GM12878 (cell line): Measurements from ENCODE around the gene SECISBP2. TPM values are rescaled to one million over a fixed set of nuclear protein-coding genes. Genes with fewer than 3 reads are reported as not detected.

Experiments used
- ATAC-seq: fragments of 200-7000 bp; cut with Tn5 transposase; 3 replicates; pipeline ENCODE4 v1.9.1; 2020; ENCODE audit warnings: mild to moderate bottlenecking, moderate library complexity
- BruUV-seq: library from RNA; stranded (reverse); fragments of 400-500 nt; replicated peaks from 2 replicates; lab custom pipeline; 2021; lab: Mats Ljungman, UMichigan
- CTCF ChIA-PET: fragments of 300-600 bp; sonication (Branson Sonifier 250); formaldehyde crosslinking; extraction: SDS; loops from one replicate; lab custom pipeline; 2021; ENCODE audit warnings: inconsistent platforms; lab: Yijun Ruan, JAX
- POLR2A ChIA-PET: fragments of 350-600 bp; formaldehyde crosslinking; extraction: SDS; loops from one replicate; lab custom pipeline; 2021; ENCODE audit warnings: inconsistent platforms; lab: Charles Lee
- RAD21 ChIA-PET: fragments of 300-600 bp; sonication (Branson Sonifier 250); formaldehyde crosslinking; loops from one replicate; lab custom pipeline; 2023; ENCODE audit warnings: antibody characterized with exemption; ENCODE audit not compliant: unreplicated experiment; lab: Charles Lee
- SMC1A ChIA-PET: fragments of 300-600 bp; sonication (Branson Sonifier 250); formaldehyde crosslinking; loops from one replicate; lab custom pipeline; 2023; ENCODE audit not compliant: unreplicated experiment, uncharacterized antibody; lab: Charles Lee
- DNase-seq: peaks from one replicate; pipeline ENCODE4 v3.0.0-alpha.2; 2011; ENCODE audit warnings: low read depth, low spot score
- FAIRE-seq: peaks from 3 replicates; lab custom pipeline; 2011; peaks lifted over from hg19 to GRCh38; lab: Jason Lieb, UNC
- H2AFZ ChIP-seq: 2 replicates; pipeline ENCODE4 v1.6.0; 2011; ENCODE audit warnings: low read depth, low read length, control low read depth; ENCODE audit not compliant: control insufficient read depth
- H3K27ac ChIP-seq: 2 replicates; pipeline ENCODE4 v1.5.1; 2011; ENCODE audit warnings: control low read depth; ENCODE audit not compliant: control insufficient read depth, insufficient read depth
- H3K27me3 ChIP-seq, 2 experiments: replicated peaks in 1 of 2; 2 replicates each; pipeline versions ENCODE4 v1.6.0 to v1.6.1; 2011; ENCODE audit warnings: low read length in 1 of 2; ENCODE audit not compliant: control insufficient read depth in 2 of 2, insufficient read depth in 2 of 2
- H3K36me3 ChIP-seq, 2 experiments: 2 replicates each; pipeline ENCODE4 v1.5.1; 2011; ENCODE audit warnings: low read length in 1 of 2; ENCODE audit not compliant: control insufficient read depth in 2 of 2, insufficient read depth in 2 of 2
- H3K4me1 ChIP-seq: 2 replicates; pipeline ENCODE4 v1.6.1; 2011; ENCODE audit warnings: mild to moderate bottlenecking, low read length, moderate library complexity, mixed read lengths; ENCODE audit not compliant: control insufficient read depth, insufficient read depth
- H3K4me2 ChIP-seq: 2 replicates; pipeline ENCODE4 v1.6.0; 2011; ENCODE audit warnings: control low read depth; ENCODE audit not compliant: control insufficient read depth, insufficient read depth
- H3K4me3 ChIP-seq: fragments of 200-600 bp; sonication (generic); 2 replicates; pipeline ENCODE4 v1.5.1; 2016
- H3K79me2 ChIP-seq: 2 replicates; pipeline ENCODE4 v1.6.0; 2011; ENCODE audit warnings: low read length; ENCODE audit not compliant: control insufficient read depth, insufficient read depth
- H3K9ac ChIP-seq: 2 replicates; pipeline ENCODE4 v1.8.0; 2011; ENCODE audit warnings: low read length, control low read depth, mixed read lengths; ENCODE audit not compliant: control insufficient read depth, insufficient read depth
- H3K9me3 ChIP-seq: replicated peaks from 3 replicates; pipeline ENCODE4 v1.5.1; 2011; ENCODE audit warnings: mild to moderate bottlenecking, low read length; ENCODE audit not compliant: control insufficient read depth, insufficient read depth
- H4K20me1 ChIP-seq: 2 replicates; pipeline ENCODE4 v1.6.0; 2011; ENCODE audit not compliant: control insufficient read depth, insufficient read depth
- BCL3 ChIP-seq: IDR thresholded peaks from 2 replicates; pipeline ENCODE4 v1.6.1; 2011; ENCODE audit warnings: borderline replicate concordance, low read depth, mild to moderate bottlenecking, moderate library complexity, low read length; ENCODE audit not compliant: insufficient read depth, poor library complexity, severe bottlenecking
- NFYB ChIP-seq: IDR thresholded peaks from 2 replicates; pipeline ENCODE4 v1.6.1; 2011; ENCODE audit warnings: low read depth, mild to moderate bottlenecking, low read length, improper control_type of control experiment, moderate library complexity; ENCODE audit not compliant: insufficient read depth
- RFX5 ChIP-seq: IDR thresholded peaks from 2 replicates; pipeline ENCODE4 v1.6.1; 2011; ENCODE audit warnings: low read depth, low read length, improper control_type of control experiment
- ZBTB40 ChIP-seq: fragments of 450-650 bp; IDR thresholded peaks from 2 replicates; pipeline ENCODE4 v1.6.1; 2016; ENCODE audit warnings: mild to moderate bottlenecking, moderate library complexity, borderline replicate concordance
- WGBS: methylation state at CpG from one replicate; pipeline ENCODE4 v1.1.6; 2016; ENCODE audit warnings: low lambda C conversion rate; ENCODE audit not compliant: insufficient replicate concordance, insufficient coverage; ENCODE audit errors: missing lambda C conversion rate; 5-methylcytosine and 5-hydroxymethylcytosine counted together
- in situ Hi-C: fragments of 300-500 bp; cut with MboI; formaldehyde crosslinking; loops from 9 replicates; pipeline ENCODE4 v1.14.3; 2018; ENCODE audit warnings: mixed read lengths
- intact Hi-C: fragments of 100-400 bp; cut with micrococcal nuclease; formaldehyde crosslinking; loops from one replicate; pipeline ENCODE4 v1.14.2; 2022; ENCODE audit not compliant: unreplicated experiment
- polyA plus RNA-seq, 11 experiments: library from polyadenylated mRNA; depleted of rRNA in 4 of 11; unstranded in 6 of 11; stranded (reverse) in 5 of 11; fragments of >200 nt; fragmentation: Nextera tagmentation in 4 of 11; fragmentation: Illumina TruSeq in 1 of 11; extraction: Ambion mirVana in 4 of 11; extraction: Trizol in 1 of 11; gene quantifications; 1 replicate in 1 of 11; 2 replicates in 10 of 11; pipeline versions ENCODE4 v1.2.1 to v1.2.3, GENCODE V29; 2011 to 2016; ENCODE audit warnings: inconsistent platforms in 2 of 11, missing spikeins in 2 of 11, low read depth in 1 of 11
- total RNA-seq, 4 experiments: library from RNA; depleted of rRNA in 3 of 4; stranded (reverse); fragments of >200 nt in 3 of 4; fragmentation: Illumina TruSeq in 1 of 4; extraction: Trizol in 1 of 4; gene quantifications; 2 replicates each; pipeline versions ENCODE4 v1.2.1 to v1.2.3, GENCODE V29; 2013 to 2021

SECISBP2 gene
- total and polyA plus RNA-seq, 10 of the 15 experiments (the other 5 are each of a cell fraction or from before 2014, with no cell fraction given) = 4.6 to 50.5 (median 31.9) TPM

DNA sequence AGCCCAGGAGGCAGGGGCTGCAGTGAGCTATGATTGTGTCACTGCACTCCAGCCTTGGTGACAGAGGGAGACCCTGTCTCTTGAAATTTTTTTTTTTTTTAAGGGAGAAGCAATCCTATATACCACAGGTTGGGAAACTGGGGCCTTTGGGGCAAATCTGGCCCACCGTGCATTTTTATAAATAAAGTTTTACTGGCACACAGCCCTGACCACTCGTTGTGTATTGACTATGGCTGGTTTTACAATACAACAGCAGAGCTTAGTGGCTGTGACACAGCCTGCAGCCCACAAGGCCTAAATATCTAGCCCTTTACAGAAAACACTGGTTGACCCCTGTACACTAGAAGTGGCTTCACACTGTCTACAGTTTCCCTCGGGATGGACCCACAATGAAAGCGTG lies 58.0 kb downstream of the SECISBP2 start:
- no peaks in the 10 kb centered on the region for H3K79me2 ChIP-seq

More for the DNA sequence above, 58.0 kb downstream of the SECISBP2 start:
- ChIA-PET RAD21 (interaction anchor here (1.4 to 2.6 kb wide), 2 partner anchors 36 to 173 kb away, joined by 4 to 39 read pairs; no protein-coding TSS in a partner anchor), CTCF (interaction anchor here (1.1 to 3.7 kb wide), 4 partner anchors 9 to 172 kb away, joined by 3 to 42 read pairs (median 4); no protein-coding TSS in a partner anchor), SMC1A (interaction anchor here (1.1 to 2.4 kb wide), 4 partner anchors 42 to 186 kb away, joined by 4 to 25 read pairs (median 5); no protein-coding TSS in a partner anchor), POLR2A (no interaction called here)
- in situ Hi-C loops (no loop called here), intact Hi-C loops (no loop called here)
- no TSS peak for BruUV-seq
- DNase-seq = no peak
- Histone ChIP-seq H3K36me3 (peaks cover 21 to 22% of the 10 kb centered on the region in 2 experiments; a peak in 3 of 4 replicates), H3K9me3 (no peaks in the 10 kb centered on the region), H3K4me1 (peaks cover 15% of the 10 kb centered on the region), H3K27me3 (no peaks in the 10 kb centered on the region), H3K27ac (no peak overlapping the region), H3K9ac (no peak overlapping the region), H3K4me2 (no peak overlapping the region), H3K4me3 (no peak overlapping the region), H4K20me1 (no peaks in the 10 kb centered on the region; the same call in 1 of the 2 replicates), H2AFZ (no peak overlapping the region)
- 88% methylated on average over 4 of the region's 4 CpGs for WGBS
- TF ChIP-seq NFYB (no peak), RFX5 (no peak), ZBTB40 (peak; percentile 66), BCL3 (no peak)
- FAIRE-seq = no peak
- no peak for ATAC-seq
